Mesothelial cell of epicardium (in vitro differentiated cells): Measurements from ENCODE around the gene CCNF. TPM values are rescaled to one million over a fixed set of nuclear protein-coding genes. Genes with fewer than 3 reads are reported as not detected.
A peak's percentile ranks its signal among the peaks of the same experiment; 100 is the strongest.

Source experiments
- DNase-seq, 2 experiments: peaks; one replicate each; pipeline ENCODE4 v3.0.0; 2021; ENCODE audit warnings: low spot score in 2 of 2; ENCODE audit not compliant: unreplicated experiment in 2 of 2
- H3K27ac Mint-ChIP-seq: 2 replicates; pipeline ENCODE4 v1.8.0; 2021; ENCODE audit warnings: mixed read lengths
- H3K27me3 Mint-ChIP-seq: 2 replicates; pipeline ENCODE4 v1.8.0; 2021; ENCODE audit warnings: low read depth, mixed read lengths
- H3K36me3 Mint-ChIP-seq: 2 replicates; pipeline ENCODE4 v1.8.0; 2021; ENCODE audit warnings: mixed read lengths
- H3K4me1 Mint-ChIP-seq: 2 replicates; pipeline ENCODE4 v1.8.0; 2021; ENCODE audit warnings: mixed read lengths
- H3K4me3 Mint-ChIP-seq: 2 replicates; pipeline ENCODE4 v1.8.0; 2021; ENCODE audit warnings: mild to moderate bottlenecking, moderate library complexity, mixed read lengths
- H3K9me3 Mint-ChIP-seq: 2 replicates; pipeline ENCODE4 v1.8.0; 2021; ENCODE audit warnings: mixed read lengths
- CTCF ChIP-seq: fragments of 200-600 bp; sonication (generic); IDR thresholded peaks from one replicate; pipeline ENCODE4 v1.5.0; 2021; ENCODE audit warnings: antibody characterized with exemption; ENCODE audit not compliant: unreplicated experiment
- total RNA-seq: library from RNA; stranded (reverse); gene quantifications from 3 replicates; pipeline ENCODE4 v1.2.1, GENCODE V29; 2021

Gene CCNF
- total RNA-seq, 1 donor from 2014 or later, result 17.4 TPM

GRCh38 chr16:2472488-2472864, 43.2 kb downstream of the CCNF start:
- no peaks in the 10 kb centered on the region for H3K9me3 Mint-ChIP-seq
- peaks cover 33% of the 10 kb centered on the region for H3K4me1 Mint-ChIP-seq
- no peaks in the 10 kb centered on the region for H3K36me3 Mint-ChIP-seq
- no peak overlapping the region for H3K27ac Mint-ChIP-seq
- DNase-seq, result no peak
- H3K4me3 Mint-ChIP-seq, result peak overlapping the region; percentile 67
- H3K27me3 Mint-ChIP-seq, result peaks cover under 1% of the 10 kb centered on the region
- TF ChIP-seq CTCF, result no peak

GRCh38 chr16:2472885-2473445, 43.7 kb downstream of the CCNF start:
- peak overlapping the region; percentile 67 for H3K4me3 Mint-ChIP-seq
- peaks cover 38% of the 10 kb centered on the region for H3K4me1 Mint-ChIP-seq
- no peak for TF ChIP-seq CTCF
- H3K9me3 Mint-ChIP-seq, result no peaks in the 10 kb centered on the region
- no peaks in the 10 kb centered on the region for H3K36me3 Mint-ChIP-seq
- DNase-seq, result no peak
- H3K27me3 Mint-ChIP-seq, result peaks cover 3% of the 10 kb centered on the region
- no peak overlapping the region for H3K27ac Mint-ChIP-seq

GRCh38 chr16:2473446-2473926, 44.2 kb downstream of the CCNF start:
- H3K4me3 Mint-ChIP-seq, result peak overlapping the region; percentile 67
- H3K27ac Mint-ChIP-seq, result no peak overlapping the region
- no peaks in the 10 kb centered on the region for H3K36me3 Mint-ChIP-seq

GRCh38 chr16:2473999-2474876, 45.0 kb downstream of the CCNF start:
- Mint-ChIP-seq H3K4me3 (peak overlapping the region; percentile 65), H3K9me3 (no peaks in the 10 kb centered on the region), H3K4me1 (peaks cover 33% of the 10 kb centered on the region), H3K27me3 (peaks cover 3% of the 10 kb centered on the region), H3K27ac (no peak overlapping the region), H3K36me3 (no peaks in the 10 kb centered on the region)
- peak in 1 of 2 experiments; percentile 58 for DNase-seq
- no peak for TF ChIP-seq CTCF

More at GRCh38 chr16:2473446-2473926, 44.2 kb downstream of the CCNF start:
- DNase-seq, result no peak
- peaks cover 3% of the 10 kb centered on the region for H3K27me3 Mint-ChIP-seq
- no peak for TF ChIP-seq CTCF
- no peaks in the 10 kb centered on the region for H3K9me3 Mint-ChIP-seq
- peaks cover 37% of the 10 kb centered on the region for H3K4me1 Mint-ChIP-seq

GRCh38 chr16:2474877-2475412, 45.7 kb downstream of the CCNF start, which contains the start of gene TBC1D24:
Gene TBC1D24 (plus strand): TSS chr16:2475127. CDS start chr16:2496149, 21,022 bp downstream.
- Mint-ChIP-seq H3K9me3 (no peaks in the 10 kb centered on the region), H3K4me1 (peaks cover 26% of the 10 kb centered on the region), H3K36me3 (no peaks in the 10 kb centered on the region), H3K4me3 (peak within 1 kb of the TSS; percentile 68), H3K27me3 (peaks cover 3% of the 10 kb centered on the region), H3K27ac (no peak within 1 kb of the TSS)
- DNase-seq, result peak; percentile 90 to 94
- TF ChIP-seq CTCF, result no peak
